HG03378 (cell line): ENCODE measurements around the gene PAM.
"Not testable (repeated sequence)": the region's sequence is repeated elsewhere in the genome, so short reads cannot be mapped to it uniquely, and the experiment has no call there.

Experiments used
- ATAC-seq: cut with Tn5 transposase; IDR thresholded peaks from one replicate; pipeline ENCODE4 v1.9.1; 2021; ENCODE audit warnings: mild to moderate bottlenecking, moderate library complexity; ENCODE audit not compliant: unreplicated experiment

Gene PAM

GRCh38 chr5:102975457-102976182, 220.5 kb downstream of the PAM start:
- no peak for ATAC-seq

GRCh38 chr5:102981957-102982635, 227.0 kb downstream of the PAM start:
- no peak for ATAC-seq

GRCh38 chr5:102986074-102986473, 231.0 kb downstream of the PAM start:
- no peak for ATAC-seq

- ATAC-seq: no peak
Measured at GRCh38 chr5:102988459-102988858, 233.4 kb downstream of the PAM start.

- ATAC-seq: no peak
Measured at GRCh38 chr5:102991802-102992201, 236.7 kb downstream of the PAM start.

GRCh38 chr5:102996011-102996575, 241.0 kb downstream of the PAM start:
- ATAC-seq: no peak

- no peak for ATAC-seq
Measured at GRCh38 chr5:102998224-102998623, 243.1 kb downstream of the PAM start.

- ATAC-seq: no peak
Measured at GRCh38 chr5:102999191-102999590, 244.1 kb downstream of the PAM start.

GRCh38 chr5:102999621-103000020, 244.5 kb downstream of the PAM start:
- not testable (repeated sequence) for ATAC-seq

GRCh38 chr5:103000089-103000488, 245.0 kb downstream of the PAM start:
- ATAC-seq: no peak

- no peak for ATAC-seq
Measured at GRCh38 chr5:103003872-103004271, 248.8 kb downstream of the PAM start.

- ATAC-seq: no peak
Measured at GRCh38 chr5:103005276-103005675, 250.2 kb downstream of the PAM start.

GRCh38 chr5:103006921-103007320, 251.8 kb downstream of the PAM start:
- no peak for ATAC-seq

- no peak for ATAC-seq
Measured at GRCh38 chr5:103010168-103010567, 255.1 kb downstream of the PAM start.

GRCh38 chr5:103013933-103014552, 258.9 kb downstream of the PAM start:
- ATAC-seq: no peak

GRCh38 chr5:103014983-103015382, 259.9 kb downstream of the PAM start:
- no peak for ATAC-seq

GRCh38 chr5:103016167-103016566, 261.1 kb downstream of the PAM start:
- no peak for ATAC-seq

GRCh38 chr5:103019804-103020203, 264.7 kb downstream of the PAM start:
- no peak for ATAC-seq

GRCh38 chr5:103021314-103021713, 266.2 kb downstream of the PAM start:
- peak; percentile 94 for ATAC-seq

- no peak for ATAC-seq
Measured at GRCh38 chr5:103027267-103027666, 272.2 kb downstream of the PAM start.

- peak; percentile 39 for ATAC-seq
Measured at GRCh38 chr5:103031607-103032006, 276.5 kb downstream of the PAM start.

- no peak for ATAC-seq
Measured at GRCh38 chr5:103033696-103034095, 278.6 kb downstream of the PAM start.
